HG03575 (cell line): ENCODE results near the gene HMCN2.

ENCODE experiments used
- ATAC-seq: cut with Tn5 transposase; IDR thresholded peaks from one replicate; pipeline ENCODE4 v1.9.1; 2021; ENCODE audit not compliant: unreplicated experiment, insufficient number of reproducible peaks, low FRiP score; ENCODE audit errors: extremely low read depth

Gene HMCN2

DNA sequence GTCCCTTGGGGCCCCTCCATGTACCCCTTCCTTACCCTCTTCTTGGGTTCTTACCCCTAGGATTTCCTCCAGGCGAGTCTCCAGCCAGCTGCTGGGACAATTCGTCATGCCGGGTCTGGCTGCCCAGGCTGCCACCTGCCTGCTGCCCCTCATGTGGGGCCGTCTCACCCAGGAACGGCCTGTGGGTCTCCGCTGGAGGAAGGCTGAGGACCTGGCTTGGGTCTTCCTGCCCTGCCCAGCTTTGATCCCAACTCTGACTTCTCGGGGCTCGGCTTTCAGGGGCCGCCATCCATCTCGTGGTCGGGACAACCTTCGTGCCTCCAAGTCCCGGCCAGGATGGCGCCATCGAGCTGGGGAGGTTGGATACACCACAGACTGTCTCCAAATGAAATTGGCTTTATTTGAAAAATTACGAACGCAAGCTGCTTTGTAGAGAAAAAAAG is 38.1 kb downstream of the HMCN2 start:
- no peak for ATAC-seq

DNA sequence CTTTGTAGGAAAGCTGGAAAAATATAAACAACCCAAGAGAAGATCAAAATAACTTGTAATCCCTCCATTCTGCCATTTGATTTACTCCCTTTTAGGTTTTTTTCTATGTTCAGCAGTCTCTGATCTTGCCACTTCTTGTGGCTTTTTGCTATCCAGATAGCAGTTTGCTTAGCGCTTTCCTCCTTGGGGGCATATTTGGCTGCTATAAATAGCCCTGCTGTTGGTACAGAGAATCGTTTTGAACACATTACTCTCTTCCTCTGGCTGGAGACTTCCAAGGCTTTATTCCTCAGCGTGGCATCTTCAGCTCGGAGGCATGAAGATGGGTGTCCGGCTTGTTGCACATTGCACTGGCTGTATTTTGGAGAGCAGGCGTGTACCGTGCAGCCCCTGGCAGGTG is 38.6 kb downstream of the HMCN2 start:
- ATAC-seq, result no peak

DNA sequence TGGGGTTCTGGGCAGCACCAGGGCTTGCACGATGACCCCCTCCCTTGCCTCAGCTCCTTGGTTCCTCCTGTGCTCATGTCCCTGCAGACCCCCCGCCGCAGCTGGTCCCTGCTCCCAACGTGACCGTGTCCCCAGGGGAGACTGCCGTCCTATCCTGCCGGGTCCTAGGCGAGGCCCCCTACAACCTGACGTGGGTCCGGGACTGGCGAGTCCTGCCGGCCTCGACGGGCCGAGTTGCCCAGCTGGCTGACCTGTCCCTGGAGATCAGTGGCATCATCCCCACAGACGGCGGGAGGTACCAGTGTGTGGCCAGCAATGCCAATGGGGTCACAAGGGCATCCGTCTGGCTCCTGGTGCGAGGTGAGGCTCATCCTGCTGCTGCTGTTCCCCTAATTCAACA is 39.1 kb downstream of the HMCN2 start:
- ATAC-seq, result no peak

DNA sequence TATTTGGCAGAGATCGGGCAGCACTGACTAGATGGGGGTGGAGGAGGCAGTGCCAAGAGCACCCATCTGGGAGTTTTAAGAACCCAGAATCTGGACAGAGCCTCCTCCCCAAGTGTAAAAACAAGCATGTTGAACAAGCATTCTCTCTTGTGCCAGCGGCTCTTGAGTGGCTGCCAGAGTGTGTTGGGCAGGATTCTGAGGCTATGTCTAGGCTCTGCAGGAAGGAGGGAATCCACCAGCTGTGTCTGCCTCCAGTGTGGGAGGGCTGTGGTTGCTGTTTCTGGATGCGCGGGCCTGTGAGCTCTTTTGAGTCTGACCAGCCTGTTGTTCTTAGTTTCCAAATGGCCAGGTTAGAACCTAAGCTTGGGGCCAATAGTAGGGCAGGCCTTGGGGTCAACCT is 39.8 kb downstream of the HMCN2 start:
- no peak for ATAC-seq

DNA sequence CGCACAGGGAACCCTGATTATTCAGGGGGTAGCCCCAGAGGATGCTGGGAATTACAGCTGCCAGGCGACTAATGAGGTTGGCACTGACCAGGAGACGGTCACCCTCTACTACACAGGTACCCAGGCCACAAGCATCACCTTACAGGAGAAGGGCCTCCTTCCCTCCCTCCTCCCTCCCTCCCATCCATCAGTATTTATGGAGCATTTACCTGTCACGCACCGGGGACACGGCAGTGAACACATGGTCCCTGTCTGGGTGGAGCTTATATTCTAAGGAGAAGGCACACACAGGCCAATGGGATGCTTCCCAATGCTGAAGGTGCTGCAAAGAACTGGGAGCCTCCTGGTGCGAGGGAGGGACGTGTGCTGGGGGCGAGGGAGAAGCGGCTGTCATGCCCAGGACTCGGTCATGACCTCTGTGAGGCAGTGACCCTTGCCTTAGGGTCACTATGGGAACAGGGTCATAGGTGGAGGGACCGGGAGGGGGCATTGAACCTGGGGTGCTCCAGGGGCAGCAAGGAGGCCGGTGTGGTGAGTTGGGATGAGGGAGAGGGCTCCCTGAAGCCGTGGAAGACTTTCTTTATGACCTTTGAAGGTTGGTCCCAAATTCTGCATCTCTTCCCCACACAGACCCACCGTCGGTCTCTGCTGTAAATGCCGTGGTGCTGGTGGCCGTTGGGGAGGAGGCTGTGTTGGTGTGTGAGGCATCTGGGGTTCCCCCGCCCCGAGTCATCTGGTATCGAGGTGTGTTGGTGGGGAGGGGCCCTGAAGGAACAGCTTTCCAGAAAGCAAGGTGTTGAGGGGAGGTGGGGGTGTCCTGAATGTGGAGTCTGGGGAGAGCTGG is 41.5 kb downstream of the HMCN2 start:
- no peak for ATAC-seq

DNA sequence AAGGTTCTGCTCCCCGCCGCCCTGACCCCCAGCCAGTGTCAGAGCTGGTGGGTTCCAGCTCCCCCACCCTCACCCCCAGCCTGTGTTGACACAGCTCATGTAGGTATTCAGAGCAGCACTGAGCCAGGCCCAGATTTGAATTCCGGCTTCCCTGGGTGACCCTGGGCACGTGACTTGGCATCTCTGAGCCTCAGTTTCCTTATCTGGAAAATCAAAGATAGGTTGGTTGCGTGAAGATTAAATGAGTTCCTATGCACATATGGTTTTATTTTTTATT is 42.0 kb downstream of the HMCN2 start:
- ATAC-seq, result no peak

DNA sequence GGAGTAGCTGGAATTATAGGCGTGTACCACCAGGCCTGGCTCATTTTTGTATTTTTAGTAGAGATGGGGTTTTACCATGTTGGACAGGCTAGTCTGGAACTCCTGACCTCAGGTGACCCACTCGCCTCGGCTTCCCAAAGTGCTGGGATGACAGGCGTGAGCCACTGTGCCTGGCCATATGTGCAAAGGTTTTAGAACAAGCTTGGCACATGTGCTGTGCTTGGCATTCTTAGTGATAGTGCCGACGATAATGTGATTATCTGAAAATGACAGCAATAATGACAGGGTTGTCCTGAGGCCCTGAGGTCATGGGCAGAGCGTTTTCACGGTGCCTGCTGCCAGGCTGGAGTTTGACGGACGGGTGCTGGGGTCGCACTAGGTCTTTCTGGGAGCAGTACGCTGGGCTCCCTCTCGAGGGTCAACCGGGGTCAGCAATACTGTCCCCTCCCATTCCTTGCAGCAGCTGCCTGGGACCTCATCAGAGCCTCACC is 42.6 kb downstream of the HMCN2 start:
- ATAC-seq, result no peak

DNA sequence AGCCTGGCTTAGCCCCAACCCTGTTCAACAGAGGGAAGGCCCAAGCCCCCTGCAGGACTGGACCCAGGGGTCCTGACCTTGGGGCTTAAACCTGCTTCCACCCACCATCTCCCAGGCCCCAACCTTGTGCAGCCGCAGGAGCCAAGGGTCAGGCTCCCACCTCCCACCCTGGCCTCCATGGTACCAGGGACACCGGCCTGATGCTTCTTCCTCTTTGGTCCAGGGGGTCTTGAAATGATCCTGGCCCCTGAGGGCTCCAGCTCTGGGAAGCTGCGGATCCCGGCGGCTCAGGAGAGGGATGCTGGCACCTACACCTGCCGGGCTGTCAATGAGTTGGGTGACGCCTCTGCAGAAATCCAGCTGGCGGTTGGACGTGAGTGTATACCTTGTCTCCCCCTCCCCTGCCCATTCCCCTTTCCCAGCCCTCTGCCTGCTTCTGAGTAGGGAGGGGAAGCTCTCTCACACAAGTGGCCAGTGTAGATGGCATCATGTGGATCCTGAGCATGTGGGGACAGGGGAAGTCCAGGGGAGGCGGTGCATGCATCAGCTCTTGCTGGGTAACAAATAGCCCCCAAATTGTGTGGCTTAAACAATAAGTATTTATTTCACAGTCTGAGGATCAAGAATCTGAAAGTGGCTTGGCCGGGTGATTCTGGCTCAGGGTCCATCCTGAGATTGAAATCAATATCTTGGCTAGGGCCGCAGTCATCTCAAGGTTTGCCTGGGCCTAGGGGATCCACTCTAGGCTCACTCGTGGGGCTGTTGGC is 44.3 kb downstream of the HMCN2 start:
- ATAC-seq, result no peak

DNA sequence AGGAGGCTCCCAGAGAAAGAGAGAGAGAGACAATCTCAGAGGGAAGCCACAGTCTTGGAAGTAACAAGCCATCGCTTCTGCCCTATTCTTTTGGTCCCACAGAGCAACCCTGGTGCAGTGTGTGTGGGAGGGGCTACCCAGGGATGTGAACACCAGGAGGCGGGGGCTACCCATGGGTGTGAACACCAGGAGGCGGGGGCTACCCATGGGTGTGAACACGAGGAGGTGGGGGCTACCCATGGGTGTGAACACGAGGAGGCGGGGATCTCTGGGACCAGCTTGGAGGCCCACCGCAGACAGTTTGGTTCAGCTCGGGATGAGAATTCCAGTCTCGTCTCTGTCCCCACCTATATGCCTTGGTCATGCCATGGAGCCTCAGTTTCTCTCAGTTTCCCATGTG is 44.9 kb downstream of the HMCN2 start:
- no peak for ATAC-seq

DNA sequence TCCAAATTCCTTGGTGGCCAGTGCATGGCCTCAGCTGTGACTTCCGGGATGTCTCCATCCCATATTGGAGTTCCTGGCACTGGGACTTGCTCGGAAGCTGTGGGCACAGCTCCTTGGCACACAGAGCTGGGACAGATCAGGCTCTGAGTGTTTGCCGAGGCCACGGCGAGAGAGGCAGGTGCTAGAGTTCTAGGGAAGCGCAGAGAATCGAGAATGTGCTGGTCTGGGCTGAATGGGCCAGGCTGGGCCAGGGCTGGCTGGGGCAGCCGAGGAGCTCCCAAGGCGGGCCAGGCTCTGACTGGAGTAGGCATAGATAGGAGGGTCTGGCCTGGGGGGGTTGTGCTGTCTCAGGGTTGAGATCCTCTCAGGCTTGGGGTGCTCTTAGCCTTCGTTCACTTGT is 45.4 kb downstream of the HMCN2 start:
- no peak for ATAC-seq

DNA sequence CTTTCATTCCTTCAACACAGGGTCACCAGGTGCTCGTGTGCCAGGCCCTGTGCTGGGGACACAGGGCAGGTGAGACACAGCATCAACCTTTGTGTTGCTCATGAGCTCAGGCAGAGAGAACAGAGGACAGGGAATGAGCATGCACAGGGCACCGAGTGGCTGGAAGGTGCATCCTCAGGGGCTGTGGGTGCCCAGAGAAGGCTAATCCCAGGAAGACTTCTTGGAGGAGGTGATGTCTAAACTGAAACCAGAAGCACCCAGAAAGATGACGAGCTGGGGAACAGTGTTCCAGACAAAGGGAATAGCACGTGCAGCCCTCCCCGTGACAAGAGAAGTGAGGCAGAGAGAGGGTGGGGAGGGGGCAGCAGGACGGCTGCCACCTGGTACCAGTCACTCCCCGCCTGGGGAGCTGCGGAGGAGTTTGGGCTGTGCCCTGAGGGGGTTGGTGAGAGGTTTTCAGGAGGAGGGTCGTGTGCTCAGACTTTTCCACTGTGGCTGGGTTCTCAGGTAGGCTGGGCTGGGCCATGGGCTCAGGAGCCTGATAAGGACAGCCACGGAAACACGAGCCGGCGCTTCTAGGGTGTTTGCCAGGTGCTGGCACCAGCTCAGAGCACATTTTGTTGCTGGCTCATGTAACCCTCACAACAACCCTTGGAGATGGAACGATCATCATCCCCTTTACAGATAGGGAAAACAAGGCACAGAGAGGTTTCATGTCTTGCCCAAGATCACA is 46.0 kb downstream of the HMCN2 start:
- ATAC-seq, result no peak

DNA sequence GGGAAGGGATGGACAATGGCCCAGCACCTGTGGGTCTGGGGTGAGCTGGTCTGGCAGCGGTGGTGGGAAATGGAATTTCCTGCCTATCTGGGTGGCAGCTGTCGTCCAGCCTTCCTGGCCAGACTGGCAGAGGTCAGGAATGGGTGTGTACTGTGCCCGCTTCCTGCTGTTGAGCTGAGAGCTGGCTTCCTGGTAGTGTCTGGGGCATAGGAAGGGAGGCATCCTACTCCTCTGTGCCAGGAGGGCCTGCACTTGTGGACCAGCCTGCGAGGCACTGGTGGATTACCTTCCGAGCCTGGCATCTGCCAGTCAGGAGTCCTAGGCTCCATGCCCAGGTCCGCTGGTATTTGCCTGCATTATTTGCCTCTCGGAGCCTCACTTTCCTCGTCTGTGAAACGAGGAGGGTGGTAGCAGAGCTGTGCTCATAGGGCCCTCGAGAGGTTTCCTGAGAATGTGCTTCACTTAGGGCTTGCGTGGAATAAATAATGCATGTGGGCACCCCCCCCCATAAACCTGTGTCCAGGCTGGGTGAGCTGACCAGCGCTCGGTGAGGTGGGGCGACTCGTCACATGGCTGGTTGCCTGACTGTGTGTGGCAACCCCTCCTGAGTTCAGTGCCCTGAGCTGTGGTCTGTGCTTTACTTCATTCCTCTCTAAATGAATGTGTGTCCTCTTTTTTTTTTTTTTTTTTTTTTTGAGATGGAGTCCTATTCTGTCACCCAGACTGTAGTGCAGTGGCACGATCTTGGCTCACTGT is 47.7 kb downstream of the HMCN2 start:
- ATAC-seq, result no peak

DNA sequence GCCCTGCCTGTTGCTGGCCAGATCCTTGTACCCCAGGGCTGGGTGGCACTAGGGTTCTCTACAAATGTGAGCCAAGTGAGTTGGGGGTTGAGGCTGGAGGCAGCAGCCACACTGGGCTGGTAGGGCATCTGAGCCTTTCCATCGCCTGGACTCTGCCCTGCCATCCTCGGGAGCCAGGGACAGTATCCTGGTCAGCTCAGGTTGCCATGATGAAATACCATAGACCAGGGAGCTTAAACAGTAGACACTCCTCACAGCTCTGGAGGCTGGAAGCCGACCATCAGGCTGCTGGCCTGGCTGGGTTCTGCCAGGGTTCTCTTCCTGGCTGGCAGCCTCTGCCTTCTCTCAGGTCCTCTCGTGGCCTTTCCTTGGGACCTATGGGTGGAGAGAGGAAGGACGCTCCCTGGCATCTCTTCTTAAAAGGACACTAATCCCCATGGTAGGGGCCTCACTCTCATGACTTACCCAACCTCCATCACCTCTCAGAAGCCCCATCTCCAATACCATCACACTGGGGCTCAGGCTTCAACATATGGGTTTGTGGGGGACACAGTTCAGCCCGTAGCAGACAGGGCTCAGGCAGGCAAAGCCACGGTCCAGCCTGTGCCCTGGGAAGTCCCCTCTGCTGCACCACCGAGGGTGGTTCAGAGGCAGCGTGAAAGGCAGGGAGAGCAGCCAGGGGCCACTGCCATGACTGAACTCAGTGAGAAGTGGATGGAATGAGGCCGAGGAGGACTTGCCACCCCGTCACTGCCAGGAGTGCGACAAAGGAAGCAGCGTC is 50.1 kb downstream of the HMCN2 start:
- no peak for ATAC-seq

DNA sequence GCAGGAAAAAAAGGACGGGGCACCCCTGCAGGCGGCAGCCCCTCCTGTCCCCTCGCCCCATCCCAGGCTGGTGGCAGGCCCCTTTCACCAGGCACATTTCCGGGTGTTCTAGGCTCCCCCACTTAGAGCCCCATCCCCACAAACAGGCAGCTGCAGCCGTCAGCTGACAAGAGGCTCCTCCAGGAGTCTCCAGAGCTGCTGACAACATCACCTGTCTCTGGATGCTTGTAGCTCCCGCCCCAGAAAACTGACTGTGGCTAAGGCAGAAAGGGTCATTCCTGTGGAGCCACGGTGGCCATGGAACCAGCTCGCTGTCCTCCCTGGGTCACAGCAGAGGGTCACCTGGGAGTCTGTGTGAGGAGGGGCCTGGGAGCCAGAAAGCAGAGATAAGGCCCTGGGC is 50.9 kb downstream of the HMCN2 start:
- no peak for ATAC-seq

DNA sequence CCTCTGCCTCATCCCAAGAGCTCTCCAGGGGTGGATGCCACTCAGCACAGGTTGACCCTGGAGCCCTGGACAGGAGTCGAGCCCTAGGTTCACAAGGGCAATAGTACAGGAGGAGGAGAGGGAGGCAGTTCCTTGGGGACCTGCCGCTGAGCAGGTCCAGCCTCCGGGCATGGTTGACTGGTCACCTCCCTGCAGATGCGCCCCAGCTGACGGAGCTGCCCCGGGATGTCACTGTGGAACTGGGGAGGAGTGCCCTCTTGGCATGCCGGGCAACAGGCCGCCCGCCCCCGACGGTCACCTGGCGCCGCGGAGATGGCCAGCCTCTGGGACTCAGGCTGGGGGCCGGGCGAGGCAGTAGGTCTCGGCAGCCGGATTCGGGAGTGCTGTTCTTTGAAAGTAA is 53.7 kb downstream of the HMCN2 start:
- ATAC-seq, result no peak

DNA sequence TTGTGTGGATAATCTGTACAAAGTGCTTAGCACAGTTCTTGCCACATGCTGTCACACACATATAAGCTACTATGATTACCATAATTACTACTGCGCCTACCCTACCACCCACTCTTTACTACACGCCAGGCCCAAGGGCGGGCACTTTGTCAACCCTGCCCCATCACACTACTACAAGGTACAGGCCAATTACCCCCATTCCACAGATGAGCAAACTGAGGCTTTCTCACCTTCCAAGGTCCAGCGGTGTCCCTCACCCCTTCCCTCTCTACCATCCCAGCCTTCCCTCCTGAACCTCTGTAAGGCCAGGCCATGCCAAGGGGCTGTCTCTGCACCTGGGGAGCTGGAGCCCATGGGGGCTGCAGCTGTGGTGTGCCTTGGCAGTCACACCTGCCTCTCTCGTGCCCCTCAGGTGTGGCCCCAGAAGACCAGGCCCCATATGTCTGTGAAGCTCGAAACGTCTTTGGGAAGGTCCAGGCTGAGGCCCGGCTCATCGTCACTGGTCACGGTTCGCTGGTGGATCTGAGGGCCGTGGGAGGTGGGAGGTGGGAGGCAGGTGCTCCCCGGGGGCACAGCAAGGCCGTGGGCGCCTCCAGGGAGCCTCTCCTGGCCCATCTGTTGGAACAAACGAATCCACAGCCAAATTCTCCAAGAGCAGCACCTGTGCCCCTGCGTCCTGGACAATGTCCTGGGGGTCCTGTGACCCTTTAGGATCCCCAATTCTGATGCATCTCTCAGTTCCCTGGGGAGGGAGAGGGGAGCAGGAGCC is 54.6 kb downstream of the HMCN2 start:
- no peak for ATAC-seq

DNA sequence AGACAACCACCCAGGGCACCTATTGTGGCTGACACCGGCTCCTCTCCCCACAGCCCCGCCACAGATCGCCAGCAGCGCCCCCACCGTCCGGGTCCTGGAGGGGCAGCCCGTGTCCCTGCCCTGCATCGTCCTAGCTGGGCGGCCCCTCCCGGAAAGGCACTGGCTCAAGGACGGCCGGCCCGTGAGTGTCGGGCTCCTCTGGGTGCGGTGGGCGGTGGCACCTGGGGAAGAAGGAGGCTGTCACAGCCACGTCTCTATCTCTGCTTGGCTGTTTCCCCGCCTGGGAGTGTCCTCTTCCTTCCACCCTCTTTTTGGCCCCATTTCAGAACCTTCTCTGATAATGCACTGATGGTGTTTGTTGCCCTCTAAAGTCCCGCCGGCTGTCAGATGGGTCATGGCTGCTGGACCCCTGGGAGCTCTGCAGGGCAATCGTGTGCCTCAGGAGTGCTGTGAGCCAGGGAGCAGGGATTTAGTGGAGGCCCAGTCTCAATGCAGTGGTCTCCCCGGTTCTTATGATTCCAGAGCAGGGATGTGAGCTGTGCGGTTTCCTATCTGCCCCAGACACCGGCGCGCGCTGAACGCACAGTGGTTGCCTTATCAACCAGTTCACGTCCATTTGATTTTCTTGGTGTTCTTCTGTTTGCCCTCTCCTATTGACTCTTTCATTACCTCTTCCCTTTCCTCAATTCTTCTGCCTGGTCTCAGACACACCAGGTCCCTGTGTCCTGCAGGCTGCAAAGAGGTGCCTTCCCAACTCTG is 55.3 kb downstream of the HMCN2 start:
- ATAC-seq, result no peak
